IPS-18a (cell line): ENCODE data around the gene BCAS3.

Experiments used
- H3K27ac ChIP-seq: one replicate; pipeline ENCODE4 v1.5.1; 2013; ENCODE audit warnings: low read length
- H3K27me3 ChIP-seq: one replicate; pipeline ENCODE4 v1.6.1; 2013; ENCODE audit warnings: mild to moderate bottlenecking, low read length; ENCODE audit not compliant: control insufficient read depth, insufficient read depth
- H3K36me3 ChIP-seq: one replicate; pipeline ENCODE4 v1.6.1; 2013; ENCODE audit warnings: low read depth, low read length; ENCODE audit not compliant: control insufficient read depth
- H3K4me1 ChIP-seq: one replicate; pipeline ENCODE4 v1.6.1; 2013; ENCODE audit warnings: low read depth, low read length; ENCODE audit not compliant: control insufficient read depth
- H3K4me3 ChIP-seq: one replicate; pipeline ENCODE4 v1.5.1; 2013; ENCODE audit warnings: low read length
- H3K9ac ChIP-seq: one replicate; pipeline ENCODE4 v1.6.1; 2013; ENCODE audit warnings: mild to moderate bottlenecking, low read length, moderate library complexity
- H3K9me3 ChIP-seq: one replicate; pipeline ENCODE4 v1.6.1; 2013; ENCODE audit warnings: low read depth, low read length; ENCODE audit not compliant: control insufficient read depth

Gene BCAS3

DNA sequence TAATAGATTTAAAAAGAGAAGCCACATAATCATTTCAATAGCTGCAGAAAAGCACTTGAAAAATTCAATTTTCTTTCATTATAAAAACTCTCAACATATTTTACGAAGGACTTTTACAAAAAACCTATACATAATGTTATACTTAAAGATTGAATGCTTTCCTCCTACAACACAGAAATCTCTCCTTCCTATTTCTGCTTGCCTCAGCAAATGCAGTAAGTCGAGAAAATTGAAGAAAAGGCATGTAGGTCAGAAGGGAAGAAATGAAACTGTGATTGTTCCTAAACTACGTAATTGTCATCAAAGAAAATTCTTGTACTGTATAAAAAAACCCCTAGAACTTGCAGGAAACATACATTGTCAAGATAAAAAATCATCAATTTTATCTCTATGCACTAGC lies 267.1 kb downstream of the BCAS3 start:
- H3K4me3 ChIP-seq = no peak overlapping the region
- no peak overlapping the region for H3K27ac ChIP-seq
- H3K27me3 ChIP-seq = no peaks in the 10 kb centered on the region
- no peaks in the 10 kb centered on the region for H3K4me1 ChIP-seq
- no peaks in the 10 kb centered on the region for H3K9me3 ChIP-seq
- no peak overlapping the region for H3K9ac ChIP-seq
- no peaks in the 10 kb centered on the region for H3K36me3 ChIP-seq

DNA sequence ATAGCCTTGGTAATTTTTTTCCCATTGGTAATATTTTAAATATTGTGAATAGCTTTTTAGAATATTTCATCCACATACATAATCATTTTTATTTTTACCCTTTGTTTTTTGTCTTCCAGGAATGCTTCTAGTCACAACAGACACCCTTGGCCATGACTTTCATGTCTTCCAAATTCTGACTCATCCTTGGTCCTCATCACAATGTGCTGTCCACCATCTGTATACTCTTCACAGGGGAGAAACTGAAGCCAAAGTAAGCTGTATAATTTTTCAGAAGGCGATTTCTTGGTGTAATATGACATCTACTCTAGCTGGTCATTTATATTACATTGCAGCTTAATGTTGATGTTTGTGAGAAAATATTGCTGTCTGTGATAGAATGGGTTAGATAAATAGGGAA lies 269.4 kb downstream of the BCAS3 start:
- Histone ChIP-seq H3K4me1 (no peaks in the 10 kb centered on the region), H3K4me3 (no peak overlapping the region), H3K9ac (no peak overlapping the region), H3K9me3 (no peaks in the 10 kb centered on the region), H3K27ac (no peak overlapping the region), H3K36me3 (no peaks in the 10 kb centered on the region), H3K27me3 (no peaks in the 10 kb centered on the region)

DNA sequence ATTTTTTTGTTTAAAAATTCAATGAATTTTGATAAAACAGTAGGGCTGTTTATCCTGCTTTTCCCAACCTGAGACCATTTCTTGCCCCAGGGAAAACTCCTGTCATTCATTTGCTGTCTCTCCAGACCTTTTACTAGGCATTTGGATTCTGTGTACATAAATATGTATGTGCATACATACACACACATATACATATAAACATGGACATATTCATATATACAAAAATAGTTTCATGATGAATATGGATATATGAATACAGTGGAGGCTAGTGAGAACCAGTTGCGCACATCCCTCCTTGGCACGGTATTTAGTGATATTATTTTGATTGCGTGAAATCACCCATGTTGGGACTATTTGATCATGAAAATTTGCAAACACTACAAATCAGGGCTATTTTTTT lies 269.9 kb downstream of the BCAS3 start:
- H3K4me1 ChIP-seq = no peaks in the 10 kb centered on the region
- no peaks in the 10 kb centered on the region for H3K36me3 ChIP-seq
- H3K9me3 ChIP-seq = no peaks in the 10 kb centered on the region
- no peak overlapping the region for H3K9ac ChIP-seq
- H3K4me3 ChIP-seq = no peak overlapping the region
- no peak overlapping the region for H3K27ac ChIP-seq
- H3K27me3 ChIP-seq = no peaks in the 10 kb centered on the region

DNA sequence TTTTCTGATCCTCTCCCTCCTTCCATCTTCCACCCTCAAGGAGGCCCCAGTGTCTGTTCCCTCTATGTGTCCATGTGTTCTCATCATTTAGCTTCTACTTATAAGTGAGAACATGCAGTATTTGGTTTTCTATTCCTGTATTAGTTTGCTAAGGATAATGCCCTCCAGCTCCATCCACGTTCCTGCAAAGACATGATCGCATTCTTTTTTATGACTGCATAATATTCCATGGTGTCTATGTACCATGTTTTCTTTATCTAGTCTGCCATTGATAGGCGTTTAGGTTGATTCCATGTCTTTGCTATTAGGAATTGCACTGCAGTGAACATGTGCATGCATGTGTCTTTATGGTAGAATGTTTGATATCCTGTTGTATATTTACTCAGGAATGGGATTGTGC lies 275.1 kb downstream of the BCAS3 start:
- no peak overlapping the region for H3K9ac ChIP-seq
- no peak overlapping the region for H3K4me3 ChIP-seq
- H3K4me1 ChIP-seq = no peaks in the 10 kb centered on the region
- no peaks in the 10 kb centered on the region for H3K9me3 ChIP-seq
- no peaks in the 10 kb centered on the region for H3K36me3 ChIP-seq
- no peak overlapping the region for H3K27ac ChIP-seq
- no peaks in the 10 kb centered on the region for H3K27me3 ChIP-seq

DNA sequence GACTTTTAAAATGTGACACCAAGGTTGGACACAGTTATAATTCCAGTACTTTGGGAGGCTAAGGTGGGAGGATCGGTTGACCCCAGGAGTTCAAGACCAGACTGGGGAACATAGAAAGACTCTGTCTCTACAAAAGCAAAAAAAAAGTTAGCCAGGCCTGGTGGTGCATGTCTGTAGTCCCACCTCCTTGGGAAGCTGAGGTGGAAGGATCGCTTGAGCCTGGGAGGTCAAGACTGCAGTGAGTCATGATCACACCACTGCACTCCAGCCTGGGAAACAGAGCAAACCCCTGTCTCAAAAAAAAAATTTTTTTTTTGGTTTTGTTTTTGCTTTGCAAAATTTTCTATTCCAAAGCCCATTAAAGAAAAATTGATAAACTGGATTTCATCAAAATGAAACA lies 281.4 kb downstream of the BCAS3 start:
- H3K9ac ChIP-seq = no peak overlapping the region
- no peak overlapping the region for H3K27ac ChIP-seq
- no peaks in the 10 kb centered on the region for H3K27me3 ChIP-seq
- H3K4me1 ChIP-seq = no peaks in the 10 kb centered on the region
- no peaks in the 10 kb centered on the region for H3K36me3 ChIP-seq
- H3K4me3 ChIP-seq = no peak overlapping the region
- H3K9me3 ChIP-seq = no peaks in the 10 kb centered on the region

DNA sequence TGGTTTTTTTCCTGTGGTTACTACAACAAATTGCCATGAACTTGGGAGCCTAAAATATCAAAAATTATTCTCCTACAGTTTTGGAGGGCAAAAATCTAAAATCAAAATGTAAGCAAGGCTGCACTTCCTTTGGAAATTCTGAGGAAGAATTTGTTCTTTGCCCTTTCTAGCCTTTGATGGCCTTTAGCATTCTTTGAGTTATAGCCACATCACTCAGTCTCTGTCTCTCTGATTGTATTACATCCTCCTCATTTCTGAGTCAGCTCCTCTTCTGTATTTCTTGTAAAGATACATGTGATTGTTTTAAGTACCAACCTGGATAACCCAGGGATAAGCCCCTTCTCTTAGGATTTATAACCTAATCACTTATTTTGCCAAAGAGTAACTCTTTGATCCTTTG lies 282.0 kb downstream of the BCAS3 start:
- Histone ChIP-seq H3K4me3 (no peak overlapping the region), H3K9ac (no peak overlapping the region), H3K36me3 (no peaks in the 10 kb centered on the region), H3K4me1 (no peaks in the 10 kb centered on the region), H3K9me3 (no peaks in the 10 kb centered on the region), H3K27me3 (no peaks in the 10 kb centered on the region), H3K27ac (no peak overlapping the region)

DNA sequence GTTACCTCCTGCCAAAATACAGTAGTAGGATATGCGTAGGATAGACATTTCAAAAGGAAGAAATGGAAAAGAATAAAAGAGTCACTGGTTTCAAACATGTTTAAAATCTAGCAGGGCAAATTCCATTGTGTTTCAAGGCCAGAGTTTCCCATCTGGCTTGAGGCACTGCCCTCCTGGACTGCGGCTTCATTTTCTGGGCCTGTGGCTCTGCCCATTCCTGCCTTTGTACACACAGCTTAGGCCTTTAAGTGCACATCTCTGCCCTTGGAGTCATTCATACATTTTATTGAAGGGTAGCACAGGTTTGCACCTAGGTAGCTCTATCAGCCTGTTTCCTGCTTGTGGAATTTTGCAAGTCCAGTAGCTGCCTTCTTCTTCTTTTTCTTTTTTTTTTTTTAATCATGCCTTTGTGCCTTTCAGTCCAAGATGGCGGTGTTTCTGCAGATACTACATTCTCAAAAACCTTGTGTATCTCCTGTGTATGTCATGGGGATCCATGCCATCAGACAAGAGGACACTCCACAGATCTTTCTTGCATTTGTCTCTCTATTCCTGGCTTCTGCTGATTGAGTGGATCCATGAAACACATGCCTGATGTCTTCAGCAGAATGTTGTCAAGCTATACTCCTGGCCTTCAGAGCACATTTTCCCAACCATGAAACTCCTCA lies 282.9 kb downstream of the BCAS3 start:
- H3K9ac ChIP-seq = no peak overlapping the region
- no peaks in the 10 kb centered on the region for H3K9me3 ChIP-seq
- no peak overlapping the region for H3K4me3 ChIP-seq
- H3K4me1 ChIP-seq = no peaks in the 10 kb centered on the region
- H3K27ac ChIP-seq = no peak overlapping the region
- H3K27me3 ChIP-seq = no peaks in the 10 kb centered on the region
- H3K36me3 ChIP-seq = no peaks in the 10 kb centered on the region

DNA sequence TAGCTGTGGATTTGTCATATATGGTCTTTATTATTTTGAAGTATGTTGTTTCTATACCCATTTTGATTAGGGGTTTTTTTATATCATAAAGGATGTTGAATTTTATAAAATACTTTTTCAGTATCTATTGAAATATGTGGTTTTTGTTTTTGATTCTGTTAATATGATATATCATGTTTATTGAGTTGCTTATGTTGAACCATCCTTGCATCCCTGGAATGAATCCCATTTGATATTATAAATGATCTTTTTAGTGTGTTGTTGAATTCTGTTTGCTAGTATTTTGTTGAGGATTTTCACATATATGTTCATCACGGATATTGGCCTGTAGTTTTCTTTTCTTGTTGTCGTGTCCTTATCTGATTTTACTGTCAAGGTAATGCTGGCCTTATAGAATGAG lies 286.5 kb downstream of the BCAS3 start:
- Histone ChIP-seq H3K36me3 (no peaks in the 10 kb centered on the region), H3K9ac (no peak overlapping the region), H3K4me1 (peaks cover 2% of the 10 kb centered on the region), H3K9me3 (no peaks in the 10 kb centered on the region), H3K27ac (no peak overlapping the region), H3K27me3 (no peaks in the 10 kb centered on the region), H3K4me3 (no peak overlapping the region)

DNA sequence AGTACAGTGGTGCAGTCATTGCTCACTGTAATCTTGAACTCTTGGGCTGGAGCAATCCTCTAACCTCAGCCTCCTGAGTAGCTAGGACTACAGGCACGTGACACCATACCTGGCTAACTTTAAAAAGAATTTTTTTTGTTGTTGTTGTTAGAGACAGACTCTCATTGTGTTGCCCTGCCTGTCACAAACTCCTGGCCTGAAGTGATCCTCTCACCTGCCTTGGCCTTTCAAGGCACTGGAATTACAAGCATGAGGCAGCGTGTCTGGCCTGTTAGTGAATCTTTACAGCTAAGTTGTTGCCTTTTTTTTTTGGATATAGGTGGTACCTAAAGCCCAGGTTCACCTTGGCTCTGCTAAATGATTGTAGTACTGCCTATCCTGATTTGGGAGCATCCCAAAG lies 290.6 kb downstream of the BCAS3 start:
- Histone ChIP-seq H3K9me3 (peaks cover 3% of the 10 kb centered on the region), H3K27ac (no peak overlapping the region), H3K36me3 (no peaks in the 10 kb centered on the region), H3K4me1 (peaks cover 2% of the 10 kb centered on the region), H3K27me3 (no peaks in the 10 kb centered on the region), H3K4me3 (no peak overlapping the region), H3K9ac (no peak overlapping the region)

DNA sequence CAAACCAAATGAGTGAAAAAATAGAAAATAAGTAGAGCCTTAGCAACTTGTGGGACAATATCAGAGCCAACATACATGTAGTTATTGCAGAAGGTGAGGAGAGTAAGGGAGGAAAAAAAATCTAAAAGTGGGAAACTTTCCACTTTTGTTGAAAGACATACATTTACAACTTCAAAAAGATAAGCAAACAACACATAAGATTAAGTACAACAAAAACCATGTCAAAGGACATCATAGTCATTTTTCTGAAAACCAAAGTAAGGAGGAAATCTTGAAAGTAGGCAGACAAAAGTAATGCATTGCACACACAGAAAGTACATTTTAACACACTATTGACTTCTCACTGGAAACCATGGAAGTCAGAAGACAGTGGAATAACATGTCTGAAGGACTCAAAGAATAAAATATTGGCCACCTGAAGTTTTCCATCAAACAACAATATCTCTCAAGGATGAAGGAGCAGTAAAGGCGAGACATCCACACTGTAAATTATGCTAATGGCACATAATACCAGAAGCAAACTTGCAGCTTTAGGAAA lies 291.9 kb downstream of the BCAS3 start:
- H3K9ac ChIP-seq = no peak overlapping the region
- peaks cover 3% of the 10 kb centered on the region for H3K9me3 ChIP-seq
- H3K36me3 ChIP-seq = no peaks in the 10 kb centered on the region
- H3K4me1 ChIP-seq = peaks cover 2% of the 10 kb centered on the region
- H3K27ac ChIP-seq = no peak overlapping the region
- no peaks in the 10 kb centered on the region for H3K27me3 ChIP-seq
- no peak overlapping the region for H3K4me3 ChIP-seq

DNA sequence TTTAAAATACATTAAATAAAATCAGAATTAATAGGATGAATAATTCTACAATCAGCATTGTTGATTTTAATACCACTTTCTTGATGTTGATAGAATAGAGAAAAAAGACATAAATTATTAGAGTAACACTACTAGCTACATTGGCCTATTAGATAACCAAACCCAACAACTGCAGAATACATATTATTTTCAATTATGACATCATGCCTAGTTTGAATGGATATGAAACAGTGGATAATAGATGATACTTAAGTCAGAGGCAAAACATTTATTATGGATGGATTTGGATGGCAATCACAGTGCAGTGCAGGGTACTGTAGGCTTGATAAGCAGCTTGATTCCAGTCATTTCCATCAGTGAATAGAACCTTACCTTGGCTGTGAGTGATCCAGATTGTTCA lies 293.1 kb downstream of the BCAS3 start:
- H3K9ac ChIP-seq = no peak overlapping the region
- peaks cover 2% of the 10 kb centered on the region for H3K4me1 ChIP-seq
- H3K4me3 ChIP-seq = no peak overlapping the region
- H3K27ac ChIP-seq = no peak overlapping the region
- no peaks in the 10 kb centered on the region for H3K36me3 ChIP-seq
- peaks cover 3% of the 10 kb centered on the region for H3K9me3 ChIP-seq
- H3K27me3 ChIP-seq = no peaks in the 10 kb centered on the region
